T follicular helper cell (primary cell): ENCODE data around the gene FRAS1.
"Not testable (repeated sequence)": the region's sequence is repeated elsewhere in the genome, so short reads cannot be mapped to it uniquely, and the experiment has no call there.

Experiments used
- DNase-seq: peaks from one replicate; pipeline ENCODE4 v3.0.0-alpha.2; 2020; ENCODE audit warnings: low read depth

The FRAS1 gene

DNA sequence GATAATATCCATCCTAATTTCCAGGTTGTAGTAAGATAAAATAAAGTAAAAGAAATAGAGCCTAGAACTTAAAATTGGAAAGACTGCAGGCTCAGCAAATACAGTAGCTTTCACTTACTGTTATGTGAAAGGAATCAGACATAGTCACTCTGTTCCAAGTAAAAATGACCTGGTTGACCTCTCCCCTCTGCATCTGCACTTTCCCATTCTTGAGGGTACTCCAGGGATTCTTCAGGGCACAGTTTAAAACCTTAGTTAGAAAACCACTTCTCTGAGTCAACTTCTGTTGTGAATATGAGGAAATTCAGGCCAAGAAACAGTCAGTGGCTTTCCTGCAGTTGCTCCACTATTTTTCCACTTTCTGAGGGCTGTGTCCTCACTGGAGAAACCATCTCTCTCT, 42.9 kb downstream of the FRAS1 start:
- no peak for DNase-seq

DNA sequence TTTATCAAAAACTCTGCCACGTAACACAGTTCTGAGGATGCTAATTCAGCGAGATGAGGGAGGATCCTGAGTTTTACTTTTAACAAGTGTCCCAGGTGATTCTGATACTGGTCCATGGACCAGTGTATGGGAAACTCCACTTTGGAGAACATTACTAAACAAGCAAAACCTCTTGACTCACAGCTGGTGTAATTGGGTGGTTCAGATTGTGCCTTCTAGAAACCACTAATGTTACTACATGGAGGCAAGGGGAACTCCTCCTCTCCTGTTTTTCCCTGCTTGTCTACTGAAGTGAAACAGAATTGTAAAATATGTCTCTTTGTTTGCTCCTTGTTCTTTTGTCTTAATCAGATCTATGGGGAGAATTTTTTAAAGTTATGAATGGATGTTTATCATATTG, 62.6 kb downstream of the FRAS1 start:
- DNase-seq: no peak

DNA sequence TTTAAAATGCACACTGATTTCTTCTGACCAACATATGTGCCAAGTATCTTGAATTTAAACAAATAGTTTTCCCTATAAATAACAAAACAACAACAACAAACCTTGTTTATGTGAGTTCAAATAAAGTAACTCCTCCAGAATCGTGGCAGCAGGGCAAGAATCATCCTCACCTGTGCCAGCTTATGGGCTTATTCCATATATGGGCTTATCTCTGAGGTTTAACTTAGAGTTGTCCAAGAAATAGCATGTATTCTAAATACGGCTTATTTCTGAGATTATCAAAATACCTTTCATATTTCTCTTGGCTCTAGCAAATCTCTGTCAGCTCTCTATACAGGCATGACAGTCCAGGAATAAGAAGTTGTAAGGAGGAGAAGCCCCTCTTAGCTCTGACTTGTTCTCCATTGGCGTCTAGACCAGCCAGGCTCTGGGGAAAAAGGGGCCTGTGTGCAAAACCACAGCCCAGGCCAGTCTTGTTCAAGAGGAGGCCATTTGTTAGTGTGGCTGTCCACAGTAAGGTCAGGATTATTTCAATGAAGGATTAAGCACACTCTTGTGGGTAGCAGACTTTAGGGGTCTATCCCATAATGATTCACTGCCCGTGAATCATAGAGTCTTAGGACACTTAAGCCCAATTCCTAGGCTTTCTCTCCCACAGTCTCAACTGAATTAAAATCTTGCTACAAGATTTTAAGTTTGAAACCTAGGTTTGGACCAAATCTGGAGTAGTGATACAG, 63.2 kb downstream of the FRAS1 start:
- DNase-seq: no peak

DNA sequence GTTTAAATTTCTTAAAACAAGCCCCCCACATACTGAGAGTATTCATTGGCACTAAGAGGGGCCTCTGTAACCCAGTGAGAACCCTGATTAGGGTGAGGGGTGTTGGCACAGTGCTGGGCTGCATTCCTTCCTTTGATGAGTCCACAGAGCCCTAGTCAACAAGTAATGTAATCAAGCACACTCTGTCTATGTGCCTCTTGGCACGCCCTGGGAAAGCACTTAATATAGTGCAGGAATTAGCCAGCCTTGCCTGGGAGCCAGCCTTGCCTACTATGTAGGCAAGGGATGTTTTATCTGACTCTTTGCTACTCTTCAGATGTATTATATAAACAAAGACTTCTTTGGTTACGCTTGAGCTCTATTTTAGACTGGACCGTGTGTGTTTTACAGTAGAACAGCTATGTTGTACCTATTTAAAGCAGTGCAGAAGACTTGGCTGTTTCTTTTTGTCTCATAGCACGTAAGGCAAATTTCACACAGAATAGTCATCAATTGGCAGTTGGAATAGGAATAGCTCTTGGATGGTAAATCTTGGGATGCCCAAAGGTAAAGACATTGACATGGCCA, 64.3 kb downstream of the FRAS1 start:
- DNase-seq: no peak

DNA sequence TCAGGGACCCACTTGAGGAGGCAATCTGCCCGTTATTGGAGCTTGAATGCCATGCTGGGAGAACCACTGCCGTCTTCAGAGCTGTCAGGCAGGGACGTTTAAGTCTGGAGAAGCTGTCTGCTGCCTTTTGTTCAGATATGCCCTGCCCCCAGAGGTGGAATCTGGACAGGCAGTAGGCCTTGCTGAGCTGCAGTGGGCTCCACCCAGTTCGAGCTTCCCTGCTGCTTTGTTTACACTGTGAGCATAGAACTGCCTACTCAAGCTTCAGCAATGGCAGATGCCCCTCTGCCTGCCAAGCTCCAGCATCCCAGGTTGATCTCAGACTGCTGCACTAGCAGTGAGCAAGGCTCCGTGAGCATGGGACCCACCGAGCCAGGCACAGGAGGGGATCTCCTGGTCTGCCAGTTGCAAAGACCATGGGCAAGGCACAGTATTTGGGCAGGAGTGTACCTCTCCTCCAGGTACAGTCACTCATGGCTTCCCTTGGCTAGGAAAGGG, 68.8 kb downstream of the FRAS1 start:
- not testable (repeated sequence) for DNase-seq

DNA sequence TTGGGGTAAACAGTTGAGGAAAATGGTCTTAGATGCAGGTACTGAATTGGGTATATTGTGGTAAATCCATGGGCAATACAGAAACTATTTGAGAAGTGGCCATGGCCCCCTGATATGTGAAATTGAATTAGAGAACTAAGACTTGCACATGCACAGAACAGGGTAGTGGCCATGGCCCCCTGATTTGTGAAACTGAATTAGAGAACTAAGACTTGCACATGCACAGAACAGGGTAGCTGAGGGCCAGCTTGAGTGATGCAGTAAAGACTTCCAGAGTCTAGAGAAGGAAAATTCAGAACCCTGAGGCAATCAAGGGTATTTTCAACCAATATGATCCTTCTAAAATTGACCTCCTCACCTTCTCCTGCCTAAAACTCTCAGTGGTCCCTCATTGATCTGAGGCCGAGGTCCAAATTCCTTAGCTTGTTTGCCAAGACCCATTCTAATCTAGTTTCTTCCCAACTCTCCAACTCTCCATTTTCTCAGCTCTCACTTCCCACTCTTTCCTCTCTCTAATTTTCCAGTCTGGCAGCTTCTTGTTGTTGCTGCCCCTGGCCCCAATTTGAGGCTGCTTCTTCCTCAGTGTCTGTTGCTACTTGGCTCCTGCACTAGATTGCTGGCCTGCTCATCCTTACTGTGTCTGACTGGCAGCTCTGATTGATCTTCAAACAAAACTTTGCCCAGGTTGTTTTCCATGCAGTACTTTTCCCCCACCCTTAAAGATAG, 72.4 kb downstream of the FRAS1 start:
- no peak for DNase-seq

DNA sequence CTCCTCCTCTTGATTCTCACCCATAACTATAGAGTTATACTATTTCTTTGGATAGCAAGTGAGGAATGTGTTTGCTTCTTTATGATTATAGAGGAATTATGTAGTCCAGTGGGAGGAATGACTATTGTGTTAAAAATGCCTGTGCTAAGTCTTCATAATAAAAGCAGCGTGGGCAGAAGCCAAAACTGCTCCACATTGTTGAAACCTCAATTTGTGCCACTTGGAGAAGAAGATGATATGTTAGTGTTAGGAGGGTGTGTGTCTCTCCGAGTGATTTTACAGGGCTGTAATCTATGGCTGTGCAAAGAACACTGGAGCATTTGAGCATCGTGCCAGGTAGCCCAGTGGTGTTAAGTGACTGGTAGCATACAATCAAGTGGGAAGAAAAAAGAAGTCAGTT, 74.3 kb downstream of the FRAS1 start:
- DNase-seq: no peak

DNA sequence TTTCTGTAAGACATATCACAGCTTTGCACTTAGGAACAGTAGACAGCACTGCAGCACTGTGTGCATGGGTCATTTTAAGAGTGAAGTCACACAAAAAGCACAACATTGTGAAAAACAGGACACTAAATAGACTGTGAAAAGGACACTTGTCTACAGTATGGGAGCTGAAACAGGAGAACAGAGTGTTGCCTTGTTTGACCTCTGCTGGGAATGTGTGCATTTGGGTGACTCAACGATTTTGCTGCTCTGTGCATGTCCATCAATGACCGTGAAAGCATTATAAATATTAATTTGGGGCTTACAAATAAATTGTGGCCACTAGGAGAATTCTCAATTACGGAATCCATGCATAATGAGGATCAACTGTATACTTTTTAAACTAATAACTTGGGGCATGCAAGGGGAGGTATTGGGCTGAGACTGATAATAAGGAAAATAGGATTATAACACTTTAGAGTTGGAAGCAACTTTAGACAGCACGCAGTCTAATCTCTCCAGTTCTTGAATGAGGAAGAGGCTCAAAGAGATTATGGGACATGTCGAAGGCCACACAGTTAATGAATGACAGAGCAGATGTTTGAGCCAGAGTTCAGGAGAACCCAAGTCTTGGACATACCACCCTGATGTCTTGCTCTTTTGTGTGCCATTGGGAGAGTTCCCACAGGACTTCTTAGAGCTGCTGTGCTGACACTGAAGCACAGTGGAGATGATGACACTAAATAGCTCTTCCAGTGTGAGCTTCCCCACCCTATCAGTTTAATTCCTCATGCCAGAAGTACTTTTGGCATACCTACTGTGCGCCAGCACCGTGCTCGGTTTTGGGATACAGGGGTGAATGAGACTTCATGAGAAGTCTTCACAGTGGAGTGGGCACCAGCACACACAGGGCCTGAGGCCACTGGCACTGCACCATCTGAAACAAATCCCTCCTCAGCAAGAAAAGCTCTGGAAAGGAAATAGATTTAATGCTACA, 79.3 kb downstream of the FRAS1 start:
- DNase-seq: no peak

DNA sequence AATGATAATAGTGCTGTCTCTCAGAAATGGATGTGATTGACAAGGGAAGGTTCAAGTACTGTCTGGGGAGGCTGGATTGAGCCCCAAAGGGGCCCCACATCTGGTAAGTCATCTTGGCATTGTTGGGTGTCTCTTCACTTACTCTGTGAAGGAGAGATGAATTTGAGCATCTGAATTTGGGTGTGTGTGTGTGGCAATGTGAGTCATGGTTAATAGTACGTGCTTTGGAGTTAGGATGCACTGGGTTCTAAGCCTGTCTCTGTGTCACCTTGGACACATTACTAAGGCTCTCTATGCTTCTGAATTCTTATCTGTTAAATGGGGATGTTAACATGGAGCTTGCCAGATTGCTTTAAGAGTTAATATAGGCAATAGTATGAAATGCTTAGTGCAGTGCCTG, 80.4 kb downstream of the FRAS1 start:
- DNase-seq: no peak

DNA sequence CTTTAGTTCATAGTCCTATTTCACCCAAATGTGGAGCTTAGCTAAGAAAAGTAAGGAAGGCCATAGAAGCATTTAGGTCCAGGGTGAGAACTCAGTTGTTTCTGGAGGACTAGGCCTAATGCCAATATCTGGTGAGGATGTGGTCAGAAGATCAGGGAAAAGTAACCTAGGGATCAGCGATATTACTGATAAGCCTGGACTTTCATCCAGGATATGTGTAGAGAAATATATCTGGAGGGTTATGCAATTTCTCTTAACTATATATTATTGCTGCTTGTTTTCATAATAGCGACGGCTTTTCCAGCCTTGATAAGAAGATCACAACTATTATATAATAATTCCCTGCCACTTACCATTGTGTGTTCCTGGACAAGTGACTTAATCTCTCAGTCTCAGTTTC, 81.1 kb downstream of the FRAS1 start:
- DNase-seq: no peak

DNA sequence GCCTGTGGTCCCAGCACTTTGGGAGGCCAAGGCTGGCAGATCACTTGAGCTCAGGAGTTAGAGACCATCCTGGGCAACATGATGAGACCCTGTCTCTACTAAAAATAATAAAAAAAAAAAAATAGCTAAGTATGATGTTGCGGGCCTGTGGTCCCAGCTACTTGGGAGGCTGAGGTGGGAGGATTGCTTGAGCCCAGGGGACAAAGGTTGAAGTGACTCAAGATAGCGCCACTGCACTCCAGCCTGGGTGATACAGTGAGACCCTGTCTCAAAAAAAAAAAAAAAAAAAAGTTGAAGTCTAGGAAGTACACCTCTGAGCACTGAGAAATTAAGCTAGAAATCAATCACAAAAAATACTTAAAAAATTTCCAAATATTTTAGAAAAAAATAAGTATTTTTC, 86.5 kb downstream of the FRAS1 start:
- DNase-seq: no peak

DNA sequence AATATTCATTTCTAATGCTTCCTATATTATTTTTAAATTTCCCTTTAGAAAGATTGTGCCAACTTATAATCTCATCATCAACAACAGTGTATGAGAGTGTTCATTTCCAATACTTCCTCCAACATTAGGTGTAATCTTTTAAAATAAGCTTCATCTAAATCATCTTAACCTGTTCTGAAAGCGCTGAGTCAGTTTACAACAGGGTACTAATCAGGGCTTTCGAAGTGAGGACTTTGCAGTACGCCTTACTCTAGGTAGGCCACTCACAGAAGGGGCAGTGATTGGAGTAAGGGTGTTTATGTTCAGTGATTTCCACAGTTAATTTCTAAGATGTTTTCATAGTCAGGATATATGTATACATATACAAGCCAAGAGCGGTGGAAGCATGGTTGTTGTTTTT, 87.9 kb downstream of the FRAS1 start:
- DNase-seq: no peak

DNA sequence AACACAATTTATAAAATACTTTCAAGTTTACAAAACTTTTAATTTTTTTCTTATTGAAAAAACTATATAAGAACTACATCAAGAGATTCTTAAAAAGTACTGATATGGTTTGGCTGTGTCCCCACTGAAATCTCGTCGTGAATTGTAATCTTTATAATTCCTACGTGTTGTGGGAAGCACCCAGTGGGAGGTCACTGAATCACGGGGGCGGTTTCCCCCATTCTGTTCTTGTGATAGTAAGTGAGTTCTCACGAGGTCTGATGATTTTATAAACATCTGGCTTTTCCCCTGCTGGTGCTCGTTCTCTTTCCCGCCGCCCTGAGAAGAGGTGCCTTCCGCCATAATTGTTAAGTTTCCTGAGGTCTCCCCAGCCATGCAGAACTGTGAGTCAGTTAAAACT, 88.5 kb downstream of the FRAS1 start:
- DNase-seq: no peak

DNA sequence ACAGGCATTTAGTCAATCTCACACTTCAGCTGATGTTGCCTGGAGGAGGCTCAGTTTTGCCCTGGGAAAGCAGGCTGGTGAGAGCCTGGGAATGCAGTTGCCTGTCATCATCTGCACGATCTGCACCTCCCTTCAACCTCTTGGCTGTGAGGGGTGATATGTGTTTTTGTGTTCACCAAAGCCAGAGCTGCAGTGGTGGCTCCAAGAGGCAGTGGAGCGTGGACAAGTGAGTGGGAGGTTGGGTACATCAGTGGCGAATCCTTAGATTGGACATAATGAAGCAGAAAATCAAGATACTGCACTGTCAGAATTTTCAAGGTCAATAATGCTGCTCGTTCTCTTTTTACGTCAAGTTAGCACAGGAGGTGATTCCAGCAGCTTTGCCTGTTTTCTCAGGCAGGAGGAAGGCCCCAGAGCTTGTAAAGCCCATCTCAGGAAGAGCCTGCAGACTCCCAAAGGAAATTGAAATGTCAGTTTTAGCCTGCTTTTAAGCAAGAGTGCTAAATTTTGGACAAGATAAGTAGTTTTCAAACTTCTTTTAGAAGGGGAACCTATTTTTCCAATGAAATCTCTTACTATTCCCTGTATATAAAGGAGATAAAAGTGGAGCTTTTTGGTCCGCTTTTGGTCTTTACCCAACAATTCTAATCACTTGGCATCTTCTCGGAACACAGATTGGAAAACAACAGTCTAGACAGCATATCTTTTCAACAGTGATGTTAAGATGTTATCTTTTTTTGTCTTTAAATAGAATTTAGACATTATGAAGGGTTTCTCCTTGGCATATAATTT, 92.8 kb downstream of the FRAS1 start:
- no peak for DNase-seq

DNA sequence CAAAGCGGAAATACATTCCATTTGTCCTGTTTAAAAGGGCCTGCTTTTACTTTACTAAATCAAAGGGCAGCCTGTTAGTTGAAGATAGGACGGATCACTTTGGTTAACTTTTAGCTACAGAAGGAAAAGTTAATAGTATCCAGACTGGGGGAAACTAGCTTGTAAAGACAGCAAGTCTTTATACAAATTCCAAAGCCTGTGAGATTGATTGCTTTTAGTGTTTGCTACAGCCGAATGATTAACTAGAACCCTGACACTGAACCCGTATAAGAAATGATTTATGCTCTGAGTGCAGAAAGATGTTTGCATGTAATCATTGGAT, 93.4 kb downstream of the FRAS1 start:
- no peak for DNase-seq

DNA sequence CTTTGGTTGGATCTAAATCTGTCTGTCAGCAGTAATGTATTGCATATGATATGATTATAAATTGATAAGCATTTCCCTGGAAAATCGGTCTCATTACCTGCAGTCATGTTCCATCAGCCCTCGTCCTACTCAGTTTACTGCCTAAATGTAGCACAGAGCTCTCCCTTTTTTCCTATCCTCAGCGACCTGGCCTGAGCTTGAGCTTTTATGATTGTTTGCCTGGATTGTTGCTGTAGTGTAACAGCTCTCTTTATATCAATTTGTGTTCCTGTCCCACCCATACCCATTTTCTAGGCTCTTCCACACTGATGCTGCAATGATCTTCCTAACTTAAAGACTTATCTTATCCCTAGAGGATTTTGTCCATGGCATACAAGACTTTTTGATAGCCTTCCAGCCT, 95.7 kb downstream of the FRAS1 start:
- no peak for DNase-seq

DNA sequence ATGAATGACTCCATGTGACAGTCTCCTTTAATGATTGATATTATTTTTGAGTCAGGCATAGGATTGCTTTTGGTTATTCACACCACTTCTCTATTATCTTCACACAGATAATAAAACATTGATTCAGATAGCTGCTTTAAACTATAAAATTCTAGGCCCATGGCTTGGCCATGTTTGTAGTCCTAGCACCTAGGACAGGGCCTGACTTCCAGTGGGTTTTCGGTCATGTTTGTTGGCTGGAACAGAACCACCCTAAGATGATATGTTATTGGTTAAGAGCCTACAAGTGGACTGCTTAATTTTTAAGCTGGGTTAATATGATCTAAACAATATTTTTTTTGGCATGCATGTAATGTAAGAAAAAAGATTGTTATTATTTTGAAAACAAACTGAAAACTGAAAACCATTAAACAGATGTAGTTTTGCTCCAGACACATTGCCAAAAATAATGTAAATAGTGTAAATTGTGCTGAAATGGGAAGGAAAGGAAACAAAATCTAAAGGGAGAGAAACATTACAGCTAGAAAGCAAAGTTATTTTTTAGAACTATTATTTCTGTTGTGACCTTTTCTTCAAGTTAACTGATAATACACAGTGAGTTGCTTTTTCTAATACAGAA, 98.0 kb downstream of the FRAS1 start:
- DNase-seq: no peak

DNA sequence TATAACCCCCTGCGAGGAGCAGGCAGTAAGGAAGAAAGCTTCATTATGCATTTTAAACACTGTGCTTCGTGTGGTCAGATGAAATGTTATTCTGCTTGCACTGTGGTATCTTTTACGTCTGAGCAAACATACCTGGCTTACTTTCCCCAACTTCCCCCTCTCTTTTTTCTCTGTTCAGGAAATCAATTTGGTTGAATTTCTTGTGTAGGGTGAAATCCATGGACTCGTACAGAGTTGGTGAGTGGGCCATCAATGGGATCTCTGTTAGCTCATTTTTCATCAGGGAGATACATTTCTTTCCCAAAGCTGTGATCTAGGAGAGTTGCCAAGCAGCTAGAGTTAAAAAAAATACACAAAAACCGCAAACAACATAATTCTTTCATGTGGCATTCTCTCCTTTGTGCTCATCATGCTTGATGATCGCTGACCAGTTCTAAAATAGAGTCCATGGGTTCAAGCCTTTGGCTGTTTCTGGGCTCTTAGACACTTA, 98.5 kb downstream of the FRAS1 start:
- no peak for DNase-seq

DNA sequence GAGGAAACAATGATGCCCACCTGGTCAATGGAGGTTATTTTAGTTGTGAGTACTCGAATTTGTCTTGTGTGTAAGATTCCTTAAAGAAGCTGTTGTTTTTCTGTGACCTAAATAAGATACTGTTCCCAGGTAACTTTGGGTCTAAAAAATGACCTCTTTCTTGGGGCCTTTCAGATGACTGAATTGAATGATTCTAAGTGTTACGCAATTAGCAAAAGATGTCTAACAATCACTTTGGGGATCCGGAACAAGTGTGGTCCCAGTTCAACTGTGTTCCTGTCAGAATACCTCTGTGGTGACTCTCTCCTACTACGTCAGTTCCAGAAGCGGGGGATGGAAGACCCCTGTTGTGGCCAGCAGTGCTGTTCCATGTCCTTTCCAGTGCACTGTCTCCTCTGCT, 99.4 kb downstream of the FRAS1 start:
- no peak for DNase-seq

DNA sequence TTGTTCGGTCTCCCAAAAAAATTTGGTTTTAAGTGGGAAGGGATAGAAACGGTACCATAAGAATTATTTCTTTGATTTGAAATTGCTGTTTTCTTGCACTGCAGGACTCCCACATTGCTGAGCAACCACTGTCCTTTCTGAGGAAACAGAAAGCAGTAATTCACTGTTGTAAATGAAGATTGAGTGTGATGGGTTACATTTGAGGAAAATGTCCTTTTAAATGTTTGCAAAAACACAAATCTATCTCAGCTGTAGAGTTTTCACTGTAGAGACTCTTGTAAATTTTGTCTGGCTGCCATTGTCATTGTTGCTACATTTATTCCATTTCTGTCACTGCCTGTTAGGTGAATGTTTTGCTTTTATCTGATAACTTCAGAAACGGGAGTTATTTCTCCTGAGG, 105.2 kb downstream of the FRAS1 start:
- no peak for DNase-seq

DNA sequence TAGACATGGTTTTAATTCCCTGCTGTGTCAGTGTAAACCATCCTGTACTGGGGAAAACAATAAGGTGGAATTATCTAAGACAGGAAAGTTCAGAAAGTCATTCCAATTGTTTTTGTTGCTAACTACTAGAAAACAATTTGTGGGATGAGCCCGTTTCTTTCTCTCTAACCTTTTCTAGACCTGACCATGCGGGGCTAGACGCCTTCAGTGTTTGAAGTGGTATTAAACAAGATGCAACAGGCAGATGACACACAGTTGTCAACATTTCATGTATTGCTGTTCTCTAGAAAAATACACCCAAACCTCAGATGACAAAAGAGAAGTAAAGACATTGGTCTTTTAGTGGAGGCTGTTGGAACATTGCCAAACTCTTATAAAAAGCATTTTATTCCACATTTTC, 105.7 kb downstream of the FRAS1 start:
- DNase-seq: no peak
